ENCODE data around the gene IL10RB.

DNA sequence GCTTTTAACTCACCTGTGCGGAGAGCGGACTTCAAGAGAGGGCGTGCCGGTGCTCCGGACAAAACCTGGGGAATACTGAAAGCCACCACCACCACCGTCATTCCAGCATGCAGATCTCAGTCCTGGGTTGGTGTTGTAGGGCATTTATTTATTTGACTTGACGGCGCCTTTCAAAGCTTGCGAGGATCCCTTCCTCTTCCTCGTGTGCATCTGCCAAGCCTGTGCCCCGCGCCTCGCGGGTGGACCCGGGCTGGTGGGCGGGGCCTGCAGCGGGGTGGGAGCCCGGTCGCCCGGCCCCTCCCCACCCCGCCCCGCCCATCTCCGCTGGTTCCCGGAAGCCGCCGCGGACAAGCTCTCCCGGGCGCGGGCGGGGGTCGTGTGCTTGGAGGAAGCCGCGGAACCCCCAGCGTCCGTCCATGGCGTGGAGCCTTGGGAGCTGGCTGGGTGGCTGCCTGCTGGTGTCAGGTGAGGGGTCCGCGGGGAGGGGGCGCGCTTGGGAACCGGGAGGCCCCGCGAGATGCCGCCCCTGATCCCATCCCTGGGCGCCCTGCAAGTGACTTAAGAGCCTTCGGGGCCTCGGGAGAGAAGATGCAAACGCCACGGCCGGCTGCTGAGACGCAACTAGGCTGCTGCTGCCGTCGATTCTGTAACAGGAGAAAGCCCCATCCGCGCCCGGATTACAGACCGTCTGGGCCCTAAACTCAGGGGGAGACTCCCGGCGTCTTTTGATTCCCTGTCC, at the start of gene IL10RB:
- TF ChIP-seq POLR2A (IDR thresholded peaks at IDR 0.05; ENCODE audit: low read length) (peak; percentile 38), EHMT2 (IDR thresholded peaks at IDR 0.05; ENCODE audit: low read depth) (no peak), EP300 (IDR thresholded peaks at IDR 0.05) (no peak), MAFK (IDR thresholded peaks at IDR 0.05; ENCODE audit: partially characterized antibody) (no peak), RAD21 (conservative IDR thresholded peaks at IDR 0.05 in 1 of 2, IDR thresholded peaks at IDR 0.05 in 1 of 2) (no peak)
- TF ChIP-seq, protein P1, sequence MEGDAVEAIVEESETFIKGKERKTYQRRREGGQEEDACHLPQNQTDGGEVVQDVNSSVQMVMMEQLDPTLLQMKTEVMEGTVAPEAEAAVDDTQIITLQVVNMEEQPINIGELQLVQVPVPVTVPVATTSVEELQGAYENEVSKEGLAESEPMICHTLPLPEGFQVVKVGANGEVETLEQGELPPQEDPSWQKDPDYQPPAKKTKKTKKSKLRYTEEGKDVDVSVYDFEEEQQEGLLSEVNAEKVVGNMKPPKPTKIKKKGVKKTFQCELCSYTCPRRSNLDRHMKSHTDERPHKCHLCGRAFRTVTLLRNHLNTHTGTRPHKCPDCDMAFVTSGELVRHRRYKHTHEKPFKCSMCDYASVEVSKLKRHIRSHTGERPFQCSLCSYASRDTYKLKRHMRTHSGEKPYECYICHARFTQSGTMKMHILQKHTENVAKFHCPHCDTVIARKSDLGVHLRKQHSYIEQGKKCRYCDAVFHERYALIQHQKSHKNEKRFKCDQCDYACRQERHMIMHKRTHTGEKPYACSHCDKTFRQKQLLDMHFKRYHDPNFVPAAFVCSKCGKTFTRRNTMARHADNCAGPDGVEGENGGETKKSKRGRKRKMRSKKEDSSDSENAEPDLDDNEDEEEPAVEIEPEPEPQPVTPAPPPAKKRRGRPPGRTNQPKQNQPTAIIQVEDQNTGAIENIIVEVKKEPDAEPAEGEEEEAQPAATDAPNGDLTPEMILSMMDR (IDR thresholded peaks at IDR 0.05), result no peak
- TF ChIP-seq, protein P2, sequence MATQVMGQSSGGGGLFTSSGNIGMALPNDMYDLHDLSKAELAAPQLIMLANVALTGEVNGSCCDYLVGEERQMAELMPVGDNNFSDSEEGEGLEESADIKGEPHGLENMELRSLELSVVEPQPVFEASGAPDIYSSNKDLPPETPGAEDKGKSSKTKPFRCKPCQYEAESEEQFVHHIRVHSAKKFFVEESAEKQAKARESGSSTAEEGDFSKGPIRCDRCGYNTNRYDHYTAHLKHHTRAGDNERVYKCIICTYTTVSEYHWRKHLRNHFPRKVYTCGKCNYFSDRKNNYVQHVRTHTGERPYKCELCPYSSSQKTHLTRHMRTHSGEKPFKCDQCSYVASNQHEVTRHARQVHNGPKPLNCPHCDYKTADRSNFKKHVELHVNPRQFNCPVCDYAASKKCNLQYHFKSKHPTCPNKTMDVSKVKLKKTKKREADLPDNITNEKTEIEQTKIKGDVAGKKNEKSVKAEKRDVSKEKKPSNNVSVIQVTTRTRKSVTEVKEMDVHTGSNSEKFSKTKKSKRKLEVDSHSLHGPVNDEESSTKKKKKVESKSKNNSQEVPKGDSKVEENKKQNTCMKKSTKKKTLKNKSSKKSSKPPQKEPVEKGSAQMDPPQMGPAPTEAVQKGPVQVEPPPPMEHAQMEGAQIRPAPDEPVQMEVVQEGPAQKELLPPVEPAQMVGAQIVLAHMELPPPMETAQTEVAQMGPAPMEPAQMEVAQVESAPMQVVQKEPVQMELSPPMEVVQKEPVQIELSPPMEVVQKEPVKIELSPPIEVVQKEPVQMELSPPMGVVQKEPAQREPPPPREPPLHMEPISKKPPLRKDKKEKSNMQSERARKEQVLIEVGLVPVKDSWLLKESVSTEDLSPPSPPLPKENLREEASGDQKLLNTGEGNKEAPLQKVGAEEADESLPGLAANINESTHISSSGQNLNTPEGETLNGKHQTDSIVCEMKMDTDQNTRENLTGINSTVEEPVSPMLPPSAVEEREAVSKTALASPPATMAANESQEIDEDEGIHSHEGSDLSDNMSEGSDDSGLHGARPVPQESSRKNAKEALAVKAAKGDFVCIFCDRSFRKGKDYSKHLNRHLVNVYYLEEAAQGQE (IDR thresholded peaks at IDR 0.05), result no peak

Measured in A549 (cell line).